GM18502 (cell line): ENCODE results near the gene CPEB4.
A peak's percentile ranks its signal among the peaks of the same experiment; 100 is the strongest.

ENCODE experiments used
- ATAC-seq: cut with Tn5 transposase; IDR thresholded peaks from one replicate; pipeline ENCODE4 v1.9.1; 2021; ENCODE audit warnings: mild to moderate bottlenecking; ENCODE audit not compliant: unreplicated experiment, poor library complexity

The CPEB4 gene

DNA sequence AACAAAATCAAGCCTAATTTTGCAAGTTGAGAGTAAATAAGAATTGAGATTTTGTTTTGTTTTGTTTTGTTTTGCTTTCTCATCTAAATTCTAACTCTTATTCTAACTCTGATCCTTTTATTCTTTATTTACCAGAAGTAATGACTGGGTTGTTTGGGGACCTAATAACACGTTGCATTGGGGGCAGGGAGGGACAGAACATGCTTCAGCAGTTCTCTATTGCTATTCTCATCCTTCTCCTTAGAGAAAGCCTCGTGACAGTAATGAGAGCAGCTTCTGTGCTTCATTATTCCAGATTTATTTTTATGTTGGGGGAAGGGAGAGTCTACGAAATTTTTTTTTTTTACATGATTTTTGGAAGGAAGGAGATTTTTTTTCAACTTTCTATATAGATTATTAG is 21.1 kb downstream of the CPEB4 start:
- ATAC-seq = no peak

DNA sequence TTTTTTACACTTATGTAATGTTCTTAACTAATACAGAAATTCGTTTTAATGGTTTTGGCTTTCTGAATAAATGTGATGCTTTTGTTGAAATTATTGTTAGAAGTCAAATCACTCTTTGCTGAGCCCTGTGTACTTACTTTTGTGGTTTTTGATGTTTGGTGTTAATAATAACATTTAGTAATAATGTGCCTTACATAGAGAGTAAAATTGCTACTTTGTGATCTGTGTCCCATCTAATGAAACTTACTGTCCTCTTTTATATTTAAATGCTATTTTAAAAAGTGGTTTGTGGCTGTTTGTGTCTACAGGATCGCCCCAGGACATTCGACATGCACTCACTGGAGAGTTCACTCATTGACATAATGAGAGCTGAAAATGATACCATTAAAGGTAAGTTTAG is 22.1 kb downstream of the CPEB4 start:
- ATAC-seq = no peak

- ATAC-seq = no peak
Measured at GRCh38 chr5:173911623-173912022, 23.5 kb downstream of the CPEB4 start.

DNA sequence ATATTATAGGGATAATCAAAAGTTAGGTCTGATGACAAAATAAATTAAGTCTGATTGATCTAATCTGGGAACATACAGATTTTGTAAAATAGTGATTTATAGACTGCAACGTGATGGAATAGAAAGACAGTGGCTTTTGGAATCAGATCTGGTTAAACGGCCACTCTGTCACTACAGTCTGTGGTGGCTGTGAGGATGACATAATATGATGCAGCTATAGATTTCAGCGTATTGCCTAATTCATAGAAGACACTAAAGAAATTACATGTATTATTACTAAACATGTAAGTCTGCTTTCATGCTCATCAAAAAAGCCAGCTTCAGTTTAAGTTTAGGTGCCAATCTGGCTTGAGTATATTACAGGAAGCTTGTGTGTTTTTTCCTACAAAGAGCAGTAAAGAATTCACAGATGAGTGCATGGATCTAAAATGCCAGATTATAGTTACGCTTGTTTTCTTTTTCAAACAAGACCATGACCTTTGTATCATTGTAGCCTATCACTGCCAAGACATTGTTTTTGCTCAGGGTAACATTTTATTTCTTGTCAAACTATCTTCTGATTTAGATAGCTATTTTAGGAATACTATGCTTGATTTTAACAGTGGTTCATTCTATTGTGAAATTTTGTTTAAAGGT is 25.7 kb downstream of the CPEB4 start:
- no peak for ATAC-seq

DNA sequence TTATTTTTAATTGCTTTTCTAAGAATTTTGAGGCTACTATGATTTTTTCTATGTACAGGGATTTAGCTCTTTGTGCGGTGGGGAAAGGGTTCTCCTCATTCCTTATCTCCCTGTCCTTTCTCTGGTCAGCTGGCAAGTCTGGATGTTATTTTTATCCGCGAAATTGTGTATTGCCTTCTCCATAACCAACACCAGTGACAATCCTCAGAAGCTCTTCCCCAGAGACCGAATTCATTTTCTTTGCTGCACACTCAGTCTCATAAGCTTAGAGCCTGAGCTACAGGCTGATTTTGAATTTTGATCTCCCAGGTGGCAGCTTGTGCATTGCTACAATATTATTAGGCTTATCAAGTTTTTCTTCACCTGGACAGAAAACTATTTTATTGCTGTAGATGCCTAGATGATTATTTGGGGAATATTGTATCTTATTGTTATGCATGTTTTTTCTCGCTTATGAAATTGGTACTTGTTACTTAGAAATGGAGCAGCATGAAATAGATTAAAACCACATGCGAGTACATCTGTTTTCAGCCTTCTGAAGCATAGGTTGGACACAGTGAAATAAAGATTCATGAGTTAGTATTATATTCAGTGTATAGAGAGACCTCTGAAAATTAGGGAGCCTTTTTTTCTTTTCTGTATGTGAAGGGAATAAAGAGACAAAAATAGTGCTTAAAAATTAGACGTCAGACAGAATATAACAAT is 27.3 kb downstream of the CPEB4 start:
- no peak for ATAC-seq

DNA sequence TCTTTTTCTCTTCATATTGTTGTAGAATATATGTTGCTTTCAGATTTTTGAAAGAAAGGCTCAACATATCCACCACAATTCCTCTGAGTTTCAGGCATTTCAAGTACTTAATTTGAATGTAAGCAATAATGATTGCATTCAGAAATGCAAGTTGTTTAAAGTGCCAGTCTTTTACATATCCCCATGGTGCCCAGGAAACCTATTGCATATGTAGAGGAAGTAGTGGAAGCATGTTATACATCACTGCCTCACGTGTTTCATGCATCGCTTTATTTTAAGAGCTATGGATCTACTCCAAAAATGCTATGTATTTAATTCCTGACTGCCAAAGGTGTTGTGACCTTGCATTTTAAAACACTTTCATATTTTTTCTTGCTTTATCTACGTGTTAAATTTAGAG is 28.1 kb downstream of the CPEB4 start:
- ATAC-seq = no peak

- peak; percentile 94 for ATAC-seq
Measured at GRCh38 chr5:173917788-173918786, 29.9 kb downstream of the CPEB4 start.

DNA sequence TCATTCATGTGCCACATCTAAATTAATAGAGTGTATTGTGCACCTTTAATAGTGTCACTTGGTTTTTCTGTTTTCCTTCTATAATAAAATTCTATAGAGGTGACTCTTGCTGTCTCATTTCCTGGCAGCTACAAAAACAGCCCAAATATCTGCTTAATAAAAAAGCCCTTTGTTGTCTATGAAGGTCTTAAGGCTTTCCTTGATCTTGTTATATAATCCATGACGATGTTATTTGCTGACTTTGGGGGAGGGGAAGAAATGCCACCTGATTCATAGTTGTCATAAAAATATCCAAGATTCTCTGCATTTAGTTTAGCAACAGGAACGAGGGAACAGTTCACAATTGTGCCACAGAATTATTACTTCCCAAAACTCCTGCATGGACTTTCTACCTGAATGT is 31.3 kb downstream of the CPEB4 start:
- no peak for ATAC-seq

- no peak for ATAC-seq
Measured at GRCh38 chr5:173920024-173920753, 32.0 kb downstream of the CPEB4 start.

DNA sequence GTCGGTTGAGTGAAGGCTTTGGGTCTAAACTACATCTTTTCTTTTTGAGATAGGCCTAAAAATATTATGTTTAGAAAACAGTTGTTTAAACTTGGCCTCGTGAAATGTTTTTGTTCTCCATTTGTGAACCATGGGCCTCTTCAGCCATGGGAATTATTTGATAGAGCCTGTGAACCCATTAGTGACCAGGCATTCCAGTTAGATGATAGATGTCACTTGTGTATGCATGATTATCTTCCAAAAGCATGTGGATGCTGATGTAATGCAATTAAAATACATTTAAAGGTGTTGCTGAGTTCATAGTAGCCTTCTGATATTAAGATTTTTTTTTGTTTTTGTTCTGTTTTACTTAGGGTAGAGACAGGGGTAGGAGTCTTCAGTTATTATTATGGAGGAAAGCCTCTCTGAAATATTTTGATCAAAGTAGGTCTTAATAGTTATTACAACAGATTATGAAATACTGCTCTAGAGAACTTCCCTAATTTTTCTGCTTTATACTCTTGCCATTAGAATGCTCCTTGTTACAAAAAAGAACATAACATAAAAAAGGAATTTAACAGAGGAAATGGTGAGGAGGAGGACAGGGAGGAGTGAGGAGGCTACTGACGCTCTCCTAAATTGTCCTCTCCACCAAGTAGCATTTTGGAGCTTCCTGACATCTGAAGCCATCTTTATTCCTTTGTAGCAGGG is 32.9 kb downstream of the CPEB4 start:
- ATAC-seq = no peak

GRCh38 chr5:173922527-173922926 is 34.4 kb downstream of the CPEB4 start:
- no peak for ATAC-seq

GRCh38 chr5:173923218-173924095 is 35.3 kb downstream of the CPEB4 start:
- ATAC-seq = no peak

DNA sequence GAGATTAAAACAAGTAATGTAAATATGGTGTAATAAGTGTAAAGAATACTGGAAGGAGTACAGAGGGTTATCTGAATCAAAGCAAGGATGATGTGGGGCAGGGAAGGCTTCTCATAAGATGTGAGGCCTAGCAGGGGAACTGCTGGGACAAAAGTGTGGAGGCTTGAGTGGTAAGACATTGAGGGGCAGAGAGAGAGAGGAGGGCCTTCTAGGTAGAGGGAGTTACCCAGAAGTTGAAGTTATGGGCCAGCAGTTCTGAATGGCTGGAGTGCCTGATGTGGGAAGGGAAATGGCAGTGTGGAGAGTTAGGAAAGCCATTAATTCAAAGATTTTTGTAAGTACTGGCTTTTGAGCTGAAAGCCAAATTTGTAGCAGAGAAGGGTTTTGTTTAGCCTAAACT is 36.8 kb downstream of the CPEB4 start:
- ATAC-seq = no peak

GRCh38 chr5:173925449-173926071 is 37.4 kb downstream of the CPEB4 start:
- ATAC-seq = no peak

DNA sequence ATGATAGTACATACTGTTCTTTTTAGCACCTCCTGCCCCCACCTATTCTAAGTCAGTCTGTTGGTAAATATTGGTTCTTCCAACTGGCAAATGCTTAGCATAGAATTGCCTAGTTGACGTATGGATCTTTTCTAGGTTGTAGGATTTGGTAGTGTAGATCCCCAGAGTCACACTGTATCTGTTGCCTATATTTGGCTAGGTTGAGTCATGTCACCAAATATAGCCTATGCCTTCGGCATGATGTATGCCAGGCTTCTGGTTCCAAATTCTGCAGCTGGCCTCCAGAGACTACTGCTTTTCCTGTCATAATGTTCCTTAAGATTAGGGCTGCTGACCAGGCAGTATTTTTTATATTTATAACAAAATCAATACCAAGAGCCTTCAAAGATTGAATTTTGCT is 38.2 kb downstream of the CPEB4 start:
- ATAC-seq = no peak

GRCh38 chr5:173928871-173929574 is 40.9 kb downstream of the CPEB4 start:
- ATAC-seq = no peak

GRCh38 chr5:173932695-173933139 is 44.6 kb downstream of the CPEB4 start:
- no peak for ATAC-seq

GRCh38 chr5:173933901-173934300 is 45.8 kb downstream of the CPEB4 start:
- ATAC-seq = no peak
